NT2/D1 (cell line): Measurements from ENCODE around the gene STON1.
"Not testable (repeated sequence)": the region's sequence is repeated elsewhere in the genome, so short reads cannot be mapped to it uniquely, and the experiment has no call there.

Experiments used
- SUZ12 ChIP-seq: IDR thresholded peaks from 2 replicates; pipeline ENCODE4 v1.6.1; 2011; ENCODE audit not compliant: insufficient read length, insufficient read depth; ENCODE audit errors: extremely low read depth
- YY1 ChIP-seq: IDR thresholded peaks from 2 replicates; pipeline ENCODE4 v1.6.1; 2011; ENCODE audit not compliant: insufficient read length, insufficient read depth

GRCh38 chr2:48614581-48614980 is 84.6 kb downstream of the STON1 start:
- TF ChIP-seq YY1, SUZ12: not testable (repeated sequence)
